Germinal center (tissue), 1 donor: ENCODE data around the gene ATP13A3.
A peak's percentile ranks its signal among the peaks of the same experiment; 100 is the strongest.
"Not testable (repeated sequence)": the region's sequence is repeated elsewhere in the genome, so short reads cannot be mapped to it uniquely, and the experiment has no call there.

Experiments
- DNase-seq: peaks from one replicate; pipeline ENCODE4 v3.0.0; 2012; ENCODE audit warnings: mixed read lengths, low spot score

The ATP13A3 gene

DNA sequence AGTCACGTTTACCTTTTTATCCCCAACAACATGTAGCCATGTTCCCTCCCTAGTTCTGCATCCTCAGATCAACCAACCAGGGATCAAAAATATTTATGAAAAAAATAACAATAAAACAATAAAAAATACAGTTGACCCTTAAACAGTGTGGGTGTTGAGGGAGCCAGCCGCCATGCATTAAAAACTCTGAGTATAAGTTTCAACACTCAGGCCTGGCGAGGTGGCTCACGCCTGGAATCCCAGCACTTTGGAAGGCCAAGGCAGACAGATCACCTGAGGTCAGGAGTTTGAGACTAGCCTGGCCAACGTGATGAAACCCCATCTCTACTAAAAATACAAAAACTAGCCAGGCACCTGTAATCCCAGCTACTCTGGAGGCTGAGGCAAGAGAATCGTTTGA is 12.7 kb upstream of the ATP13A3 start:
- not testable (repeated sequence) for DNase-seq

DNA sequence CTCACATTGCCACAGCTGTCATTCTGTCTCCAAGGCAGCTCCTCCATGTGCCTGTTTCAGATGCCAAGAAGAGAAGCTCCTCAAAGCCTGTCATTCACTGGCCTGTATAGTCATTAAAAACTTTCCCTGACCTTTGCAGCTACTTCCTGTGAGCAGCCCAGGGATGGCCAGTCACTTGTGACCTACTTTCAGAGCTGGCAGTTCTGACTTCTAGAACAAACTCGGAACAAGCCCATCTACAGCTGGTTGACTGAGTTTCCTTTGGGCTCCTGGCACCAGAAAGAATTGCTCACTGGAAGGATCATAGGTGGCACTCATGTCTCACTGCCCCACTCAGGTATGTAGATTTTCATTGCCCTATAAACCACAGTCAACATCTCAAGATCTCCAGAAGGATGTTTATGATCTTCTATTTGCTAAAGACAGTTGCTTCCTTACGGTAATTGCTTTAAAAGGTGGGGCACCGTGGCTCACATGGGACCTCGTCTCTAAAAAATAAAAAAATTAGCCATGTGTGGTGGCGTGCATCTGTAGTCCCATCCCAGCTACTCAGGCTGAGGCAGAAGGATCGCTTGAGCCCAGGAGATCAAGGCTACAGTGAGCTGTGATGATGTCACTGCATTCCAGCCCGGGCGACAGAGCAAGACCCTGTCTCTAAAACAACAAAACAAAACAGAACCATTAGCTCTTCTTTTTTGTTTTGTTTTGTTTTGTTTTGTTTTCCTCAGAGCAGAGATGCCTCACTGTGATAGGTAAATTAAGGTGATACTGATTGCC is 11.2 kb upstream of the ATP13A3 start:
- no peak for DNase-seq

DNA sequence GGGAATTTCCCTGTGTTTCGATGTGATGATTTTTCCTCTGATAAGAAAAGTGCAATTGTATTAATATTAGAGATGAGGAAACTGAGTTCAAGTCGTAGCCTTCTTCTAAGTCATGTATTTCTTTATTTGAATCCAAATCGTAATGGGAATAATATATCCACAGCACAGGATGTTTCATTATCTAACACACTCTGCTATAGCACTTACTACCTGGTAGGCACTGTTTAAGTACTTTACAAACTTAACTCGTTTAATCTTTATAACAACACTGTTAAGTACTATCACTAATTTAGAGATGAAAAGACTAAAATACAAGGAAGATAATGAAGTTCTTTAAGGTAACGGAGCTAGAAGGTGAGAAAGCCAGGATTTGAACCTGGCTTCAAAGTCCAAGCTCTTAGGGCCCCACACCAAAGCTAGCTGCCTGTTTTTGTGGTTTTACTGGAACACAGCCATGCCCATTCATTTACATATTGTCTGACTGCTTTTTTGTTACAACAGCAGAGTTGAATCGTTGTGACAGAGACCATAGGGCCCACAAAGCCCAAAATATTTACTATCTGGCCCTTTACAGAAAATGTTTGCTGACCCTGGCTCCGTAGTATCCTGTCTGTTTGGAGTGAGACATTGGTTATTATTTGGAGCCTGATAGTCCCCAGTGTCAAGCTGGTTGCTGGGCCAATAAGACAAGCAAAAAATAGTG is 9.6 kb upstream of the ATP13A3 start:
- no peak for DNase-seq

DNA sequence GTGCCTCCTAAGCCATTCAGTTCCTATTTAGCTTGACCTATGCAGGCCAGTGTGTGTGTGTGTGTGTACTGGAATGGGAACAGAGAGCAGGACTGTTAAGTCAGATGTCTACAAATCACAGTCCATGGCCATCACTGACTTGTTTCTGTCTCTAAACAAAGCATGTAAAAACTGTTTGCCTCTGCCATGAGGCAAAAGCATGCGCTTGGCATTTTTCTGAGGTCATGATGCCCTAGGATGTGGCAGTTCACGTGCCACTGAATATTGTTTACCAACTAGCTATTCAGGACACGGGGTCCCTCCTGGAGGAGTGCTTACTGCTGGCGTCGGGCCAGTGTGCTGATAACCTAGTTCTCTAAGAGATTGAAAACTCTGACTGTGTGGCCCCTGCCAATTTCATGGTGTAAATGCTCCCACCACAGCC is 8.2 kb upstream of the ATP13A3 start:
- DNase-seq: no peak

DNA sequence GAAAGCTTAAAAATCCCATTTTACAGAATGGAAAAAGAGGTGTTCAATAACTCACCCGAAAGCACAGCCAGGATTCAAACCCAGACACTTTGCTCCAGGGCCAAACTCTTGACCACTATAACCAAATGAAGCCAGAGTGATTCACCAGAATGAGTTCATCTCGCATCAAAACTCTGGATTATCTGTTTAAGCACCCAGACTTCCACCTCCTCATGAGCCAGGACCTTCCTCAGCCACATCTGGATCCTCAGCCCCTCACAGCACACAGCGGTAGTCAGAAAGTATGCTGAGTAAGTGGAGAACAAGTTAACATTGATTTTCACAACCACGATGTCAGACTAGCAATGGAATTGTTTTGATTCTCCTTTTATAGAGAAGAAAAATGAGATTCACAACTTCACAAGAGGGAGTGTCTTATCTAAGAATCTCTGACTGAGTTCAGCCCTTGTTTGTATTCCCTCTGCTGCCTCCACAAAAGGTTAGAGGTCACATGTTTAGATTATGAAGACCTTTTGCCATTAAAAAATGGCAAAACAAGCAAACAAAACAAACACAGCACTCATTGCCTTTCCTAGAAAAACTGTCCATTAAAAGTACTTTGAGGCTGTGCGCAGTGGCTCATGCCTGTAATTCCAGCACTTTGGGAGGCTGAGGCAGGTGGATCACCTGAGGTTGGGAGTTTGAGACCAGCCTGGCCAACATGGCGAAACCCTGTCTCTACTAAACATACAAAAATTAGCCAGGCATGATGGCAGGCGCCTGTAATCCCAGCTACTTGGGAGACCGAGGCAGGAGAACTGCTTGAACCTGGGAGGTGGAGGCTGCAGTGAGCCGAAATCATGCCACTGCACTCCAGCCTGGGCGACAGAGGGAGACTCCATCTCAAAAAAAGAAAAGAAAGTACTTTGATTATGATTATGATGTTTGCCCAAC is 7.5 kb upstream of the ATP13A3 start:
- not testable (repeated sequence) for DNase-seq

DNA sequence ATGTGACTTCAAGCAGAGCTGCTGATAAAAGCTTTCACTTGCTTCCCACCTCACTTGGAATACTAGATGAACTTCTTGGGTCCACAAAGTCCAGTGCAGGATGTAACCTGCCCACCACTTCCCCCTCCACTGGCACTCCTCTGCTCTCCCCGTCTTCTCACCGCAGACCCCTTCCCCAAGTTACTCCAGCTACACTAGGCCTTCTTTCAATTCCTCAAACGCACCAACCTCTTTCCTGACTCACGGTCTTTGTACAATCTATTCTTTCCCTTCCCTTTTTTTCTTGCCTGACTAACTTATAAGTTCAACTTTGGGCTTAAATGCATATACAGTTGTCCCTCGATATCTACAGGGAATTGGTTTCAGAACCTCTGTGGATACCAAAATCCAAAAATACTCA is 5.2 kb upstream of the ATP13A3 start:
- no peak for DNase-seq

DNA sequence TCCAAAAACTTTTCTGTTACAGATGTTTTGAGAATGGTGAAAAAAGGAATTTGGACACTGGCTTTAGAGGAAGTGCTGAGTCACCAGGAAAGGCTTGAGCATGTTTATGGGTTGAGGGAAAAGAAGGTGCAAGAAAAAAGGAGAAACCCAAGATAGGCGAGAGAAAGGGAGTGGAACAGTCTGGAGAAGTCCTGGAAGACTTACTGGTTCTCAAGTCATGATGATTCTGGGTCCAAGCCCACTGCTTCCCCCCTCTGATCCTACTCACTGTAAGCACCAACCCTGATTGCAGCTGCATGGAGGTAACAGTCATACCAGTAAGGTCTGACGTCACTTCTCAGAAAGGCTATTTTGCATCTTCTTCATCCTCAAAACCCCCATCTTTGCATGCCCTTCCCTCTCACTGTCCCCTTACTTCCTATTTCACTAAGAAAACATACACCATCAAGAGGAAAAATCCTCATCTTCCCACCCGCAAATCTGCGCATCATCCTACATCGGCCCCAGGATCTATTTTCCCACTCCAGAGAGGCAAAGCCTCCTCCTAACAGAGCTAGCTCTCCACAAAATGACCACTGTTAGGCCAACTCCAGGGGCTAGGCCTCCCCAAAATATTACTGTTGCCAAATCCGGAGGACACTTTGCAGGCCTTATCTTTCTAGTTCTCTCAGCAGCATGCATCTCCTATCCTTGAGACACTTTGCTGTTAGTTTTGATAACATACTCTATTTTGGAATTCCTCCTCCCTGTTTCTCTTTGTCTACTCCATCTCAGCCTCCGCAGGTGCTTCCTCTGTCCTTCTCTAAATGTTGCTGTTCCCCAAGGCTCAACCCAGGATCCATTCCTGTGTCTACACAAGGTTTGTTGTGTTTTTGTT is 3.2 kb upstream of the ATP13A3 start:
- DNase-seq: peak; percentile 72

DNA sequence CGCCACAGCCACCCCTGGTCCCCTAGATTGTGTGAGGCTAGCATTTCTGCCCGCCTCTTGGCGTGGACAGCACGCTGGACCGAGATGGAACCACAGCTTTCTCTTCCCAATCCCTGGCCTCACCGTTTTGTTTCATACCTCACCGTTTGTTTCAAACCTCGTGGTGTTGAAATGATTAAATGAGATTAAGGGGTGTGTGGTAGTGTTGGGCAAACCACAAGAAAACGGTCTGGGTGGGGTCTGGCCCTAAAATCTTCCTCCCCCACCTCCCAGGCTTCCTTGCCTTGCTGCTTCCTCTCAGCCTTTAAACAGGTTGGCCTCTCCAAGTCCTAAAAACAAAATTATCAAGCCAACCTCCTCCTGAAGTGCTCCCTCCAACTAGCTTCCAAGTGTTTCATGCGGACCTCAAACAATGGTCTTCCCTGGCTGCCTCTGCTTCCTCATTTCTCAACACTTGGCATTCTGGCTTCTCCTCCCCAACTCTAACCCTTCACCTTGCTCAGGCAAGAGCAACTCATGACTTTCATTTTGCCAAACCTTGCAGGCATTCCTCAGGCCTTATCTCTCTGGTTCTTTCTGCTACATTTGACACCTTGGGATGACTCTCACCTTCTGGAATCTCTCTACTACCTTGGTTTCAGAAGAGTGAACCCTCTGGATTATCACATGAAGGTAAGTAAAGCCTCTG is 1.4 kb upstream of the ATP13A3 start:
- peak; percentile 17 for DNase-seq

DNA sequence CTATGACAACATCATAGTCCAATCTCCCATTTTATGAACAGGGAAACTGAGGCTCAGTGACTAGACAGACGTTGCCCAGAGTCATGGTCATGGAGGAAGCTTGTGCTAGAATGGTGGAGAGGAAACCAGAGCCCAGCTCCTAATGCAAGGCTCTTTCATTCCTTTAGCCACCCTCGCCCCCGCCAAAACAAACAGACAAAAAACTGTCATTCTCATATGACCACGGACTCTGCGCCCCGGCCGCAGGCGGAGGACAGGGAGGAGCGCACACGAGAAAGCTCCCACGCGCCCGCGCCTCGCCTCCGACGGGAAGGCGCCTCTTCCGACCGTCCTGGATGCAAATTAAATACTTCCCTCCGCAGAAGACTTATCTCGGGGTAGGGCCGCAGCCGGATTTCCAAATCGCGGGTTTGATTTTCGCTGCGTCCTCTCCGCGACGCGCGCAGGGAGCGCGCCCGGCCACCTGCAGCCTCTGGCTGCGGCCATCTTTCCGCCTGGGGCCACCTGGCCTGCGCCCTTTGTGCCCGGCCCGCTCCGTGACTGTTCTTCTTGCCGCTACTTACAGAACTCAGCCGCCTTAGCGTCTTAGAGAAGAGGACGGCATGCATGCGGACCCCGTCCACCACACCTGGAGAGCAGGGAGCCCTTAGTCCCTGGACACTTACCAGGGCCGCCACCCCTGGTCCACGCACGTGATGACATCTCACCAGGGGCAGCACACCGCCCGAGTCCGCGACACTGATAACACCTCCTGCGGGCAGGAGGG is 670 bp upstream of the ATP13A3 start:
- DNase-seq: peak; percentile 72

DNA sequence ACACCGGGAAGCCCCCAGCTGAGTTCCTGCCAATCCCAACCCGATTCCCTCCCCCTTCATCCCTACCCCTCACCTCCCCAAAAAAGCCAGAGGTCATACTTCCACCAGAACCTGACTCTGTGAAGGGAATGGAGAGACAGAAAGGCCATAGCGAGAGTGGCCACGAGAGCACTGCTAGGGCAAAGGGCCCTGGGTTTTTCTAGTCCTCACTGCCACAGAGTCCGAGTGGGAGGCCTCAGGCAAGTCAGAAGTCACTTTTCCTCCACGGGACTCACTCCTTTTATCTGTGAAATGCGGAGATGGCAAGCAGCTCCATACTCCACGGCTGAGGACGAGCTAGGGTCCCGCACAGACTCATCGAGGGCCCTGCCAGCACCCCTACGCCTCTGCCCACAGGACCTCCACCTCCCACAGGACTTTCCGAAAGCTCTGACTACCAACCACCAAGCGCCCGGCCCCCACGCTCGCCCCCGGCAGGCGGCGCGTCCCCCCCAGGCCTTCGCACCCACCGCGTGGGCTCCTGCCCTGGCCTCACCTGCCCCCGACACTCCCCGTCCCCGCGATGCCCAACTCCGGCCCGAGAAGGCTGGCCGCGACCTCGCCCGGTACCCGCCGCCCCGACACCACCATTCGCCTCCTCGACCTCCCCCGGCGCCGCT is 792 bp downstream of the ATP13A3 start:
- peak; percentile 62 for DNase-seq

DNA sequence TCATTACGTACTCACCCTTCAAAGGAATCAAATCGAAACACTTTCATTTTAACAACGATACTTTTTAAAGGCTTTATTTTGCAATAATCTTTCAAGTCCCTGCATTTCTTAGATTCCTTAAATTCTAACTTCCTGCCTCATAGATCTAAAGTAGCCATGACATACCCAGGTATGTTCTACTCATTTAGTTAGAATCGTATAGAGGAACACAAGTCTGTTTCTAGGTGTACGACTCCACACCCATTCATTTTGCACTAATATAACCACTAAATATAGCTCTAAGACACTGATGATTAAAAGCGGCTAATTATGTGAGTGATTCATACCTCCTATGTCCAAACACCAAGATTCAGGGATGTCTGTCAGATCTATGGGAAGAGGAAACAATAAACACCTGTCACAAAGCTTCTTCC is 1.3 kb downstream of the ATP13A3 start:
- peak; percentile 20 for DNase-seq

DNA sequence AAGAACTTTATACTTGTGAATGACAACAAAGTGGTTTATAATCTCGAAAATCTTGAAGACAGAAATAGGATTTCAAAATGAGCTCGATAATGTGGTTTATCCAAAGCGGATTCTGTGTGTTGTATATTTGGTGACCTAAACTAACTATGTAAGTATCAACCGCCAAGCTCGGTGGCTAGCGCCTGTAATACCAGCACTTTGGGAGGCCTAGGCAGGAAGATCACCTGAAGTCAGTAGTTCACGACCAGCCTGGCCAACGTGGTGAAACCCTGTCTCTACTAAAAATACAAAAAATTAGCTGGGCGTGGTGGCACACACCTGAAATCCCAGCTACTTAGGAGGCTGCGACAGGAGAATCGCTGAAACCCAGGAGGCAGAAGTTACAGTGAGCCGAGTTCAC is 2.2 kb downstream of the ATP13A3 start:
- no peak for DNase-seq

DNA sequence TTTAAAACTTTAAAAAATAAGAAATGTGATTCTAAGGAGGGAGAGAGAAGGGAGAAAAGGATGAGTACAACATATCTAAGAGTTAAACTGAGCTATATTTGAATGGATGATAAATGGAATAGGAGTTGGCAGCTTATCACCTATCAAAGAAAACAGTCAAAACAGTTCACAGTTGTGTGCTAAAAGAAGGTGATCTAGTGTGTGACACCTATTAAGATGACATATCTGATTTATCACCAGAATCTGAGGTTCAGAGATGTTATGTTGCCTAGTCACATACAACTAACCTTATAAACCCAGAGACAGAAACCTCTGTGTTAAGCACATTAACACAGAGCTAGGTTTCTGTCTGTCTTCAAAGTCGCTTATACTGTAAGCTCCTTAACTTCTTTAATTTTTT is 3.0 kb downstream of the ATP13A3 start:
- DNase-seq: no peak

DNA sequence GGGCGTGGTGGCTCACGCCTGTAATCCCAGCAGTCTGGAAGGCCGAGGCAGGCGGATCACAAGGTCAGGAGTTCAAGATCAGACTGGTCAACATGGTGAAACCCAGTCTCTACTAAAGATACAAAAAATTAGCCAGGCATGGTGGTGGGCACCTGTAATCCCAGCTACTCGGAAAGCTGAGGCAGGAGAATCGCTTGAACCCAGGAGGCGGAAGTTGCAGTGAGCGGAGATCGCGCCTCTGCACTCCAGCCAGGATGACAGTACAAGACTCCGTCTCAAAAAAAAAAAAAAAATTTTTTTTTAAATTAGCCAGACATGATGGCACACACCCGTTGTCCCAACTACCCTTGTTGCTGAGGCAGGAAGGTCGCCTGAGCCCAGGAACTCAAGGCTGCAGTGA is 4.0 kb downstream of the ATP13A3 start:
- DNase-seq: not testable (repeated sequence)

DNA sequence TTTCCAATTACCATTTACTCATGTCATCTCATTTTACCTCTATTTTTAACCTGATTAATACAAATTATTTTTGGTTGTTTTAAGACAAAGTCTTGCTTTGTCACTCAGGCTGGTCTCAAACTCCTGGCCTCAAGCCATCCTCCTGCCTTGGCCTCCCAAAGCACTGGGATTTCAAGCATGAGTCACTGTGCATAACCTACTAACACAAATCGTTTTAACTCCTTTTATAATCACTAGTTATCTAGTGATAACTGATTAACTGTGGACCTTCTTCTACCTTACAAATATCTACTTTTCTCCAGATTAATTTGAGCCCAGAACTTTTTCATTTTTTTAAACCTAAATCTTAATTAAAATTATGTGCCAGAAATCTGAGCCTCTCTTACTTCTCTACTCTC is 4.6 kb downstream of the ATP13A3 start:
- no peak for DNase-seq

DNA sequence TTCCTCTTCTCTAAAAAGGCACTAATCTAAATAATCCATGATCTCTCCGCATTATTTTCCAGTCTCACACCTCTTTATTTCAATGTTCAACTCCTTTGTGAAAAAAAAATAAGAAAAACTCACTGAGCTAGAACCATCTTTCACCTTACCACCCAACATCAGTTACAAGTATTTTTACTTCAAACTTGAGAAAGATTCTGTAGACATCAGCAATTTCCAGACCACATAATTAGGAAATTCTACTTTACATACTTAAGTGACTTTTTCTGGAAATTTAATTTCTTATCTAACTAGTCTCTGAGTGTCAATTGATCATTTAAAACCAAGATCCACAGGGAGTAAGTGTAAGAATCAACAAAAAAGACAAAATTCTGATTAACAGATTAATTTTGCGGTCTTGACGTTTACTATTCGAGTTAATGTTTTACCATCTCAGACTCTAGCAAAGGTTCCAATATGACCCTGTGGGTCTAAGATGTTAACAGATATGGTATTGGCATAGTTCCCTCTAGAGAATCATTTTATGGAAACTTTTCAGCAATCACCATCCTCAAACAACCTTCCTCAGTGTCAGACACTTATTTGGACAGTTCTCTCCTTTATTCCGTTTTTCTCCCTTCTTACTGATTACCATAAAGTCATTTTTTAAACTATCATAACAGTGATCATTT is 5.1 kb downstream of the ATP13A3 start:
- DNase-seq: no peak

DNA sequence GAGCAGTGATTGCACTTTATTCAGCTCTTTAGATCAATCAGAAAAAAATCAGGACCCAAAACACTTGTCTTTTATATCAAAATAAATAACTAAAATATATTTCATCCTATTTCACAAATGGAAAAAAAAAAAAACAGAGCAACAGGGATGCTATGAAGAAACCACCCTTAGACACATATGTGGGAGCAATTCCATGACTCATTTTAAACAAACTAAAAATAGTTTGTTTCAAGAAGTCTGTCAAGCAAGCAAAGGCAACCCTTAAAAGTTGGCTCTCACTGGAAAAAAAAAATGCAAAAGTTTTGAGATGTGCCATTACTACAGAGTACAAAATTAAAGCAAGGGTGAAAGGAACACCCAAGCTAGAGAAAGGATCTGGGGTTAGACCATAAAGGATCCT is 5.7 kb downstream of the ATP13A3 start:
- no peak for DNase-seq

DNA sequence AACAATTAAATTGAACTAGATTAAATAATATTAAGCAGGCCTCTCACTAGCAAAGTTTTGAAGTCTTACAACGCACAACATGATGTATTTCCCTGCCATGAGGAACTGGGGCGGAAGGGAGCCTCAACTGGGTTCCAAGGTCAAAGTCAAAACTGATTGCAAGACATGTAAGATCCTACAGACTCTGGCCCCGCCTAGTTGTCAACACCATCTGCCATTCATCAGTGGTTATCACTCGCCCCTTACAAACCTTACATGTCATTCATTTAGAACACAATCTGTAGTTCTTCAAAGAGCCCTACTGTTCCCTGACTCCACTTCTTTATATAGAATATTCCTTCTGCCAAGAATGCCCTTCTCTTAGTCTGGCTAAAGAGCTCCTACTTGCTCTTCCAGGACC is 10.0 kb downstream of the ATP13A3 start:
- no peak for DNase-seq

DNA sequence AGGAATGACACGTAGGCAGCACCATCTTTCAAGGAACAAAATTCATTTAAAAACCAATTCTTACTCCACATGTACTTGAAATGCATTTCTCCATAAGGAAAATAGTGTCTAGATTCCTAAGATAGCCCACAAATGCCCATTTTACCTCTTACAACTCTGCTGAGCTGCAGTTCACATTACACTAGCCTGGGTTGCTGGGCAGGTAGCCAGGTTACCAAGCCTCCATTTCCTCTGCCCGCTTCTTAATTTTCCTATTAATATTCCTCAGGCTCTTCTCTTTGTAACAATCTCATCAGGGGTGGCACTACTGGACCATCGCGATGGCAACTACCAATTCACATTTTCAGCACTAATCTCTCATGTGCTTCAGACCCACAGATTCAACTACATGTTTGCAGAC is 10.8 kb downstream of the ATP13A3 start:
- no peak for DNase-seq
